ENCODE results near the gene MVB12B.

The MVB12B gene

GRCh38 chr9:126507318-126508109, 180.9 kb downstream of the MVB12B start:
- H3K79me2 ChIP-seq (ENCODE audit: insufficient read depth, low read length): peaks cover 91% of the 10 kb centered on the region
- no peak overlapping the region for H2AFZ ChIP-seq (ENCODE audit: low read length)
- no peaks in the 10 kb centered on the region for H3K9me3 ChIP-seq (ENCODE audit: insufficient read depth, low read depth, low read length)
- H3K9ac ChIP-seq (ENCODE audit: low read depth, low read length, poor library complexity, severe bottlenecking): no peak overlapping the region
- peaks cover 19% of the 10 kb centered on the region for H4K20me1 ChIP-seq (ENCODE audit: insufficient read depth, low read length, poor library complexity, severe bottlenecking)
- no peaks in the 10 kb centered on the region for H3K9me2 ChIP-seq (replicated peaks; ENCODE audit: low read depth, low read length)
- no peaks in the 10 kb centered on the region for H3K4me1 ChIP-seq (ENCODE audit: insufficient read depth, low read length, poor library complexity, severe bottlenecking)
- H3F3A ChIP-seq (ENCODE audit: low read depth): no peaks in the 10 kb centered on the region
- H3K27me3 ChIP-seq (ENCODE audit: insufficient read depth, low read length, poor library complexity, severe bottlenecking): no peaks in the 10 kb centered on the region
- H3K4me2 ChIP-seq (ENCODE audit: low read depth, low read length, poor library complexity, severe bottlenecking): no peak overlapping the region
- H3K36me3 ChIP-seq (ENCODE audit: insufficient read depth, low read length): peaks cover 55% of the 10 kb centered on the region; the same call in 1 of the 2 replicates
- TF ChIP-seq CTCF (conservative IDR thresholded peaks at IDR 0.05; ENCODE audit: low read length): no peak
- TF ChIP-seq EZH2phosphoT487 (IDR thresholded peaks at IDR 0.05; ENCODE audit: borderline replicate concordance): no peak
- no peak overlapping the region for H3K4me3 ChIP-seq (ENCODE audit: low read length, poor library complexity, severe bottlenecking)

- Histone ChIP-seq H3K4me2 (ENCODE audit: low read depth, low read length, poor library complexity, severe bottlenecking) (no peak overlapping the region), H3K9me2 (replicated peaks; ENCODE audit: low read depth, low read length) (no peaks in the 10 kb centered on the region), H3K4me3 (ENCODE audit: low read length, poor library complexity, severe bottlenecking) (no peak overlapping the region), H3K9me3 (ENCODE audit: insufficient read depth, low read depth, low read length) (no peaks in the 10 kb centered on the region), H3K79me2 (ENCODE audit: insufficient read depth, low read length) (peaks cover 97% of the 10 kb centered on the region), H3K4me1 (ENCODE audit: insufficient read depth, low read length, poor library complexity, severe bottlenecking) (no peaks in the 10 kb centered on the region), H4K20me1 (ENCODE audit: insufficient read depth, low read length, poor library complexity, severe bottlenecking) (peaks cover 19% of the 10 kb centered on the region), H2AFZ (ENCODE audit: low read length) (no peak overlapping the region), H3K27me3 (ENCODE audit: insufficient read depth, low read length, poor library complexity, severe bottlenecking) (no peaks in the 10 kb centered on the region), H3K9ac (ENCODE audit: low read depth, low read length, poor library complexity, severe bottlenecking) (no peak overlapping the region), H3K36me3 (ENCODE audit: insufficient read depth, low read length) (peaks cover 53% of the 10 kb centered on the region; the same call in 1 of the 2 replicates), H3F3A (ENCODE audit: low read depth) (no peaks in the 10 kb centered on the region)
- TF ChIP-seq EZH2phosphoT487 (IDR thresholded peaks at IDR 0.05; ENCODE audit: borderline replicate concordance) (no peak), CTCF (conservative IDR thresholded peaks at IDR 0.05; ENCODE audit: low read length) (no peak)
Observed at GRCh38 chr9:126508171-126508591, 181.6 kb downstream of the MVB12B start.

- peaks cover 46% of the 10 kb centered on the region; the same call in 1 of the 2 replicates for H3K36me3 ChIP-seq (ENCODE audit: insufficient read depth, low read length)
- H3K4me2 ChIP-seq (ENCODE audit: low read depth, low read length, poor library complexity, severe bottlenecking): no peak overlapping the region
- H3K4me3 ChIP-seq (ENCODE audit: low read length, poor library complexity, severe bottlenecking): no peak overlapping the region
- no peak overlapping the region for H2AFZ ChIP-seq (ENCODE audit: low read length)
- H4K20me1 ChIP-seq (ENCODE audit: insufficient read depth, low read length, poor library complexity, severe bottlenecking): peaks cover 15% of the 10 kb centered on the region
- no peaks in the 10 kb centered on the region for H3K9me3 ChIP-seq (ENCODE audit: insufficient read depth, low read depth, low read length)
- no peak overlapping the region for H3K9ac ChIP-seq (ENCODE audit: low read depth, low read length, poor library complexity, severe bottlenecking)
- H3K4me1 ChIP-seq (ENCODE audit: insufficient read depth, low read length, poor library complexity, severe bottlenecking): no peaks in the 10 kb centered on the region
- peaks cover 98% of the 10 kb centered on the region for H3K79me2 ChIP-seq (ENCODE audit: insufficient read depth, low read length)
- no peaks in the 10 kb centered on the region for H3K27me3 ChIP-seq (ENCODE audit: insufficient read depth, low read length, poor library complexity, severe bottlenecking)
- TF ChIP-seq CTCF (conservative IDR thresholded peaks at IDR 0.05; ENCODE audit: low read length) (no peak), EZH2phosphoT487 (IDR thresholded peaks at IDR 0.05; ENCODE audit: borderline replicate concordance) (no peak)
- no peaks in the 10 kb centered on the region for H3F3A ChIP-seq (ENCODE audit: low read depth)
- no peaks in the 10 kb centered on the region for H3K9me2 ChIP-seq (replicated peaks; ENCODE audit: low read depth, low read length)
Observed at GRCh38 chr9:126508928-126509327, 182.3 kb downstream of the MVB12B start.

Measured in Loucy (cell line).